ENCODE measurements around the gene DPF3.

DPF3 gene

DNA sequence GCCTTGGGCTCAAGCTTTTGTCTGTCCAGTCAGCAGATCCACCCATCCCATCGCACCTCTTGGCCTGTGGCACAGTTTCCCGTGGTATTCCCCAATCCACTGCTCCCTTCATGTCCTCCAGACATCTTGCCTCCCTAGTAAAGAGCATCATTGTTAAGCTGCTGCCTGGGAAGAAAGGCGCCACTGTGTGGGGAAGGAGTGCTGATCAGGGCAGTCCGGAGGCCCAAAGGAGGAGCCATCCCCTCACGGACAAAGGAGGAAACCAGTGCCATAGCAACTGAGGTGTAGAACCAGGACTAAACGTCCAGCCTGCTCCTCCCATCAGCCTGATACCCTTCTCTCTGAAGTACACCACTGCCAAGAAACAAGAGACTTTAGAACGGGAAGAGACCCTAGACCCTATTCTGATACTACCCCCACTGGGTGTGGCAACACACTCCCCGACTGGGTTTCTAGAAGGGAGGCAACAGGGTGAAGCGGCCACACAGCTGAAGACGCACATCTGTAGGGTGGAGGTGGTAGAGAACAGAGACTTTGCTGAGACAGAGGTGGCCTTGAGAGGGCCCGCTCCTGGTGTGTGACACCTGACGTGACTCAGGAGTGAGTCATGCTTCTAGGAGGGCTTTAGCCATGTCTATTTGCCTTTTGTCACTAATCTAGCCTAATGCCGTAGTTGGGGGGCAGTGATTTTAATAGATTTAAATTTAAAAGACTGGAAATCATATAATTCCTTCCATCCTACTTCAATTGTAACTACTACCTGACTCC lies 185.0 kb downstream of the DPF3 start:
- no peak for DNase-seq

DNA sequence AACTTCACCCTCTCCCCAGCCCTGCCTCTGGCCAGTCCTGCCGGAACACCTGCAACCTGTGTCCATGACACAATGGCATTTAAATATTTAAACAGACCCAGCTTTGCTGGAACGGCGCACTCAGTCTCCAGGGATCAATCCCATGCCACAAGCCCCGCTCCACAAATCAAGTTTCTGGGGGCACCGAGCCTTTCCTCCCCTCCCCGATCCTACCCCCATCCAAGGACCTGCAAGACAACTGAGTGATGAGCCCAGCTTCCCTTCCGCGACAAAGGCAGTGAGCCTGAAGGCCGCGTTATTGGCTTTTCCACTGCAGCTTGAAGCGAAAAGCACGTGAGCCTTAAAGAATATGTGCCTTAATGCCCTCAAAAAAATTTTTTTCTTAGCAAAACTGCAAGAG lies 185.7 kb downstream of the DPF3 start:
- DNase-seq: no peak

DNA sequence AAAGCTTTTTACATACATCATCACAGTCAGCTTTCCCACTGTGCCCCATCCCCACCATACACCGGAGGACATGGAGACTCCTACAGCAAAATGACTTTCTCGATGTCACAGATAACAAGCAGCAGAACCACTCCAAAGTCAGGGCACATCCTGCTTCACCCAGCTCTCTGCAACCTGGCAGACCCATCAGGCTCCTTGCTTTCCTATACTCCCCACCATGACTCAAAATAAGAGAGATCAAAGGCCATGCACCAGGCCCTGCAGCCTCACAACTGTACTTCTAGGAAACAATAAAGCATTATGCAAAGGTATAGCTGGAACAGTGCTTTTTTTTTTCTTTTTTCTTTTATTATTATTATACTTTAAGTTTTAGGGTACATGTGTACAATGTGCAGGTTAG lies 187.4 kb downstream of the DPF3 start:
- DNase-seq: no peak

DNA sequence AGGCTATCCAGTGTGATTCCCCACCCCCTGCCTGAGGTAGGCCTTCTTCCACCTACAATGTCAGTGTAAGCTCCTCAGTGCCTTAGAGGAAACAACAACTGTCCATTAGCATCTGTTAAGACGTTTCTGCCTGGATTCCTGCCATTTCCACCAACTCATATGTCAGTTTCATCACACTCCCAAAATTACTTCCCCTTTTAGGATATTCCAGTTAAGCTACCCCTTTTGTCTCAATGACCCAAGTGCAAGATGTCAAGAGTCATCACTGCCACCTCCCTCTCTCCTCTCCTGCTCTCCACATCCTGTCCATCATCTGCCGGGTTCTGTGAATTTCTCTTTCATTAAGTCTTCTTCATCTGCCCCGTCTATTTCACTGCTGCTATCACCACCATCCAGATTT lies 189.4 kb downstream of the DPF3 start:
- no peak for DNase-seq

DNA sequence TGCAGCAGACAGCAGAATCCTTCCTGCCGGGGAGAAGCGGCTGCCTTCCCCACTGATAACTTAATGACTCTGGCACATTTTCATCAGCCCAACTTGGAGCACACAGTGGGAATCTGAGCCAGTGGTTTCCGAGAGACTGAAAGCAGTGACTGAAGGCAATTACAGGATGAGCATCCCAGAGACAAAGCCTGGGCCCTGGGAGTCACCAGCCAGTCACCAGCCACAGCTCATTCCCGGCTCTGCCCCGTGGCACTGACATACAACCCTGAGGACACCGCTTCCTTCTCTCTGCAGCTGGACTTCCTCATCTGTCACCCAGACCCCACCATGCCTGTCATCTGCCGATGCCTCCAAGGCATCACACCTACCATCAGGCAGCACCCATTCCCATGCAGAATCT lies 192.3 kb downstream of the DPF3 start:
- DNase-seq: no peak

DNA sequence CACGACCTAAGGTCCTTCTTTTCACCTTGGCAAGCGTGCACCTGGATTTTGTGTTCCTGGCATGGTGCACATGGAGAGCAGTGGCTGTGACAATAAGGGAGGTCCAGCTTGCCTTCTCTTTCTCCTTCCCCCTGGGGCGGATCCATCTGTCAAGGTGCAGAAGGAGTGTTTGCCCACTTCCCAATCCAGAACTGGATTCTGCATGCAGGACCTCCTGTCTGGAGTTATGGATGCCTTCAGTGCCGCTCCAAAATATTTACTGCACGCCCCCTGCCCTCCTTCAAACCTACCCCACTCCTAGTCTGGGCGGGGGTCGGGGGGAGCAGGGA lies 192.7 kb downstream of the DPF3 start:
- DNase-seq: no peak

DNA sequence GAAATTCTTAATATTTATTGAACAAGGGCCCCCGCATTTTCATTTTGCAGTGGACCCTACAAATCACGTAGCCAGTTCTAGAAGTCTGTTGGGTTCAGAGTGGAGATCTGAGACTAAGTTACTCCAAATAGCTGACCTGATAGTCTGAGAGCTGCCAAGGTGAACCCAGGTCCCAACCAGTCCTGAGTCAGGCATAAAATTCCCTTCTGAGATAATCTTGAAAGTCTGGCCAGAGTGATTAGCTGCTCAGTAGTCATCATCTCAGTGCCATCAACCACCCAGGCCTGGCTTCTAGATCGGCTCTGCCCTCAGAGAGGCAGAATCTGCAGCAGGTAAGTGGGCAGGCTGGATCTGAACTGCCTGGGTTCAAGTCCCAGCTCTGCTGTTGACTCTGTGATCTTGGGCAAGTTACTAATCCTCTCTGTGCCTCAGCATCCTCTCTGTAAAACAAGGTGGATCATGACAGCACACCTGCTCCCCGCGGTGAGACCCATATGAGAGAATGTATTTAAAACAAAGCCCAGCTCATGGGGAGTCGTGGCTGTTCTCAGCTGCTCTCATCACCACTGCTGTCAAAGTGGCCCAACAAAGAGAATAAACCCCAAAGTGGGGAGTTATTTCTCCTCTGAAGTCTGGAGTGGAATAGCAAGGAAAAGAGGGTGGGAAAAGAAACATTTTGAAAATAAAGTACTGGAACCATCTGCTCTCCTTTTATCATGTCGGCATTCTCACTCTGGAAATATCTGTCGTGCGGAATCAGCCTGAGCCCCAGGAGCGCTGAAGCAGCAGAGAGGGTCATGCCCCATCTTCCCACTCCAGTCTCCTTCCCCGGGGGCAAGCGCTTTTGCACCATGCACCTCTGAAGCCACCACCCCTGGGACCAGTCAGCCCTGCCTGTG lies 193.3 kb downstream of the DPF3 start:
- no peak for DNase-seq

DNA sequence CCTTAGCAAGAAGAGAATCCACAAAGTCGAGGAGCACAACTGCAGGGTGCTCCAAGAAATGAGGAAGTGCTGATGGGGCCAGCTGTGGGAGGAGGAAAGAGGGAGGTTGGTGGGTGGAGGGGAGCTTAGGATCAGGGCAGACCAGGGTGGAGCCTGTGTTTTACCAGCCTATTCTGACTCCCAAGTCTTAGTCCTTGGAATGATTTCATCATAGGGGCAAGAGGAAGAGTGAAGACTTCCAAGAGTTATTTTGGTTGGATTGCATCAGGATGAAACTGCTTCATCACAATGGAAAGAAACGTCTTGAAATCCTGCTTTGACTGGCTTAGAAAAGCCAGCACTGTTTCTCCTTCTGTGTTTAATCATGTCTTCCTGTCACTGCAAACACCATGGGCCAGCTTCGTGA lies 194.0 kb downstream of the DPF3 start:
- DNase-seq: no peak

DNA sequence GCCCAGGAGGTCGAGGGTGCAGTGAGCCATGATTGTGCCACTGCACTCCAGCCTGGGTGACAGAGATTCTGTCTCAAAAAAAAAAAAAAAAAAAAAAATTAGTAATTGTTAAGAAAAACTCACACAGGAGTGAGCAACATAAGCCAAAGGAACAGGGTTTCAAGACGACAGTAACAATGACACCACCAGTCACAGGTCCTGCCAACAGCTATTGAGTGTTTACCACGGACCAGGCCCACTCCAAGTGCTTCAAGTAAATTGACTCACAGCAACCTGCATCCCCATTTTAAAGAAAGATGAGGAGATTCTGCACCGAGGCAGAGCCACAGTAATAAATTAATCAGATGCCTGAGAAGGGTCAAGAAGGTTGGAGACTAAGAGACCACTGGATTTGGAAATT lies 194.5 kb downstream of the DPF3 start:
- no peak for DNase-seq

DNA sequence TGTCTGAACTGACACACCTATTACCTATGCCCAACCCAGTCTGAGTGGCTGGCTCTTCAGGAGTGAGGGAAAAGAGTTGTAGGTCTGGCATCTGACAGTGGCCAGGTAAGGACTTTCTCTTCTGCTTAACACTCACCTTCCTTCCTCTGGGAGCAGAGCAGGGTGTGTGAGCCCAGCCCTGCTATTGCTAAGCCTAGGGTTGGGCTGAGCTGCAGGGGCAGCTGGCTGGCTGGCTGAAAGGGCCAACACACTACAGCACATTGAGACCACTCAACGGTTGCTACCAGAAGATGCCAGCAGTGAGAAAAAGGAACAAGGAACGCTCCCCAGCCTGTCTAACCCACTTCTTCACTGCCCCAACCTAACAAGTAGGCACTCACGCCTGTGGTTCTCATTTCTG lies 201.2 kb downstream of the DPF3 start:
- peak; percentile 14 for DNase-seq

DNA sequence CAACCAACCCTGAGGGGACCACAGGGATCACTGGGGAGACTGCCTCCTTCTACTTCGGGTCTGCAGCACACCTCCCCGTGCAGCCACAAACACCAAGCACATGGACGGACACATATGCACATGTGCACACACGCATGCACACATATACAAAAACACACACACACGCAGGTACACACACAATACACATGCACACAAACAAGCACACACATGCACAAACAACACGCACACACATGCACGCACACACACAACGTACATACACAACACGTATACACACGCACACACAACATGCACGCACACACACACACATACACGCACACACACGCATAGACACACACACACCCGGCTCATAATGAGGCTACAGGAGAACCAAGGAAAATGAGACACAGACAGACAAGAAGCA lies 203.6 kb downstream of the DPF3 start:
- no peak for DNase-seq

DNA sequence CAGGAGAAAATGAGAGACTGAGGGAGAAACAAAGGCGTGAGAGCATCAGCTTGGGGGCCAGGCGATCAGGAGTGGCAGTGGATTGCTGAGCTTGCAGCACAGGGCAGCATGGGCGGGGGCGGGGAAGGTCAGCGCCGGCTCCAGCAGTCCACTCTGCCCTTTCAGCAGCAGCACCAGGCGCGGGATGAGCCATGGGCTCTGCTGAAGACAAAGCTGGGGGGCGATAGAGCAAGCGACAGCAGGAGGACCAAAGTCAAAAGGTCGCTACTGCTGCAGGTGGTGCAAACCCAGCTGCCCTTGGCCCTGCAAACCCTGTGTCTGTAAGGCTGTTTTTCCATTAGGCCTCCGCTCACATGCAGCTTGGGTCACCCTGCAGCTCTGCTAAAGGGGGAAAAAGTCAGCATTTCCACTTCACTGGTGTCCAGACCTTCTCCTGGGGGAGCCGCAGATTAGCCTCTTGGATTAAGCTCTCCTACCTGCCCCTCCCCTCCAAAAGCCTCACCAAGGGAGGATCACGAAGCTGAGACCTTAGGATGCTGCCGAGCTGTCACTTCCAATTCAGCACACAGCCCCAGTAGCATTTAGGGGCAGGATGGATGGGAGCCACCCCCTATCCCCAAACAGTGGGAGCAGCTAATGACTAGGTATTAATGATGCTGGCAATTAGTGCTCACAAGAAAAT lies 204.8 kb downstream of the DPF3 start:
- DNase-seq: no peak

DNA sequence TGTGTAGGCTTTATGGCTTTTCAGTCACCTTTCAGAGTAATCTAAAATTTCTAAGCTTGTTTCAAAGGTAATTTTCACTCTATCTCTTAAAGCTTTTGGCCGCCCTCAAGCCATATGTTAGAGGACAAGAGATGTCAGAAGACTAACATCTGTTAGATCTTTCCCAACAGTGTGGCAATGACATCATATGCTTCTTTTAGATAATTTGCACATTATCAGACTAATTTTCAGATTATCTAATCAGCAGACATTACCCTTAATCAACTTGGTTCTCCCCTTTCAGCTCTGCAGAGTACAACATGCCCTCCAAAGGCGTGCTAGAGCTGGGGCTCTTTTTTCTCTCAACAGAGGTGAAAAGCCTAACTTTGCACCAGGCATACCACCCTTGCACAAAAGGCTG lies 207.1 kb downstream of the DPF3 start:
- no peak for DNase-seq

DNA sequence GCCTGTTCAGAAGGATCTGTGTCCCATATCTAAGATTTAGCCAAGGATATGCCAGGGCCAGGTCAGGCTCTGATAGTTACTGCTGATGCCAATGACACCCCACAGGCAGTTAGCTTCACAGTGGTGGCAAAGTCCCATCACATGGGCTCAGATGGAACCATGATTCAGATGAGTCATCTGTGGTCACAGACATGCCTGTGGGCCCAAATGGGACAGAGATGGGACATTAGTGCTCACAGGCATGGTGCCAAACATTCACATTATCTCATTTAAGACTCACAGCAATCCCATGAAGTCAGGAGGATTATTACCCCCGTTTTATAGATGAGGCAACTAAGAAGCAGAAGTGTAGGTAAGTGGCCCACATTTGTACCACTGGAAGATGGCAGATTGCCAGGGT lies 207.8 kb downstream of the DPF3 start:
- no peak for DNase-seq

DNA sequence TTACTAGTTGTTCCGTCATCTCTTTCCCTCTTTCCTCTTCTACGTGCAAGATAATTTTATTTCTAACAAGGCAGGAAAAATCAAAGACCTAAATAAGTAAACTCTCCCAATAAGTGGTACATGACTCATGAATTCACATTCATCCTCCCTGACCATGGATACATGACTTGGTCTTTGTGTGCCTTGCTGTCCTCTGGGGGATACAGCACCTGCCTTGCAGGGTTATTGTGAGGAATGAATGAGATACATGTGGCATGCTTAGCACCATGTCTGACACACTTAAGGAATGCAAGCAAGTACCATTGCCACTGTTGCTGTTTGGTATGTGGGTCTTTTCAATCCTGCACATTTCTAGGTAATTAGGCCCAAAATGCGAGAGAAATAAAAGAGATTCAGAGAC lies 208.4 kb downstream of the DPF3 start:
- no peak for DNase-seq

DNA sequence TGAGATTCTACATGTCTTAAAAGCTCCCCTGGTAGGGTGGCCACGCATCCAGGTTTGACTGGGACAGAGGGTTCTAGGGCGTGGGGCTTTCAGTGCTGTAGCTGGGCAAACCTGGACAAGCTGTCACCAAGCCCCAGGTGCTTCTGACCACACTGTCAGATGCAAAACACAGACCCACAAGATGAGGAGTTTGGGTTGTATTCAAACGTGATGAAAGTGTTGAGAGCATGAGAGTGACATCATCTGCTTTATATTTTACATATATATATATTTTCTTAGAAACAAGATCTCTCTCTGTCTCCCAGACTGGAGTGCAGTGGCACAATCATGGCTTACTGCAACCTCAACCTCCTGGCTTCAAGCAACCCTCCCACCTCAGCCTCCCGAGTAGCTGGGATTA lies 210.1 kb downstream of the DPF3 start:
- DNase-seq: no peak

DNA sequence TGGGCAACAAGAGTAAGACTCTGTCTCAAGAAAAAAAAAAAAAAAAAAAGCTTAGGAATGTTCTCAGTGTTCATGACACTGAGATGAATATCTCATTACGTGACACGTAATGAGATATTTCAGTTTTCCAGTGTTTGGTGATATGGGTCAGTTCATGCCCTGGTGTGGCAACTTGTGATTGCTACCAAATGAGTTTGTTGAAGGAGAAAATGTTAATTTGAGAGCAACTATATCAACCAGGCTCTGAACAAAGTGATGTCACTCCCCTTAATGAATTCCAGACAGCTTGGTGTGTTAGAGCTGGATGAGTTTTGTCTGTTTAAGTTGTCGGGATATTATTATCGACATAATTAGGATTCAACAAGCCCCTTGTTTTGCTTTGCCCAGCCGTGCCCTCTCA lies 211.7 kb downstream of the DPF3 start:
- DNase-seq: no peak

DNA sequence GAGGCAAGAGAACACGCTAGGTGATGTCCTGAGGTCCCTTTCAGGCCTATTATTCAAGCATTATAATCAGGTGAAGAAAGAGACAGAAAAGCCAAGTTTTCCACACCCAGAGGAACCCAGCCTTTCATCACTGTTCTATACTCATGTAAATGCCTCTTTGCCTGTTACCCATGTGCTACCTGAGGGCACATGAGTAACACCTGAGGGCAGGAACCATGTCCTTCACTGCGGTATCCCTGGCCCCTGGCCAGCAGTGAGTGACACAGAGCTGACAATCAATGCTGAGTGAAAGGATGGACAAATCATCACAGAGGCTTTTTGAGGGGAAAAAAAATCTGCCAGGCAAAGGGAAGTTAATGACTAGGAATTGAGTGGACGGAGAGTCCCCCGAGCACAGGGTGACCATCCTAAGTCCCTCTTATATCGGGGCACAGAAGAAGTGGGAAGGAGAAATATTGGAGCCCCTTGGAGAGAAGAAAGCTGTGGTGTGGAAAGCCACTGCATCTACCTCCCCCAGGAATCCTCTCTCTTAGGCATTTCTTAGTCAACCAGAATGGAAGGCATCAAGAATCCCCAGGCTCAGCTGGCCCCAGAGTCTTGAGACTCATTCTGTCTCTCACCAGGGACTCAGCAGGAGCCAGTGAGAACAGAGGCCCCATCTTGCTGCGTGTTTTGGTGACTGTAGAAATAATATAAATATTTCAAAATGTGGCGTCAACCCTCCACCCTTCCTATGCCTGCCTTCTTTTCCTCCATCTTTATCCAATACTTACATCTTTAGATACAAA lies 212.9 kb downstream of the DPF3 start:
- DNase-seq: no peak

DNA sequence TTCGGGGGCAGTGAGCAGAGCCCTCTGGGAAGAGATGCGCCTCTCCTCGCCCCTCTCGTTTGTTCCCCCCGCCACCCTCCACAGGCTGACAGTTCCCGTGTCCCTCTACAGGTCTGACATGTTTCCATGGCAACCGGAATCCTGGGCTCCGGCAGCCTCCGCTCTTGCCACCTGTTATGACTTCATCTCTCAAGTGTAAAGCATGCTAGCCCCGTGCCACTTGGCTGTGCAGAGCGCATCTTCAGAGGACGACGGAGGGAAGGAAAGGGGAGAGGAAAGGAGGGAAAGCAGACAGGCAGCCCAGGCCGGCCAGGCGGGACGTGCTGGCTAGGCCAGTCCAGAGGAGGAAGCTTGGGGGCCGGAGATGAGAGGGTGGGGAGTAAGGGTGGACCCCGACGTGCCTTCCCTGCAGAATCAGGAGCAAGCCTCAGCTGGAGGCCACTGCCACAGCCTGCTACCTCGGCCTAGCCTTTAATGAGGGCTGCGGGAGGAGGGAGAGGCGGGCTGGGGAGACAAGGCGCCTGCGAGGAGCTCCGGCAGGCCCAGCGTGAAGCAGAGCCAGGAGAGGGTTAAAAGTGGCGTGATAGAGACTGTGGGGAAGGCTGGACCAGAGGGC lies 214.3 kb downstream of the DPF3 start:
- DNase-seq: no peak

DNA sequence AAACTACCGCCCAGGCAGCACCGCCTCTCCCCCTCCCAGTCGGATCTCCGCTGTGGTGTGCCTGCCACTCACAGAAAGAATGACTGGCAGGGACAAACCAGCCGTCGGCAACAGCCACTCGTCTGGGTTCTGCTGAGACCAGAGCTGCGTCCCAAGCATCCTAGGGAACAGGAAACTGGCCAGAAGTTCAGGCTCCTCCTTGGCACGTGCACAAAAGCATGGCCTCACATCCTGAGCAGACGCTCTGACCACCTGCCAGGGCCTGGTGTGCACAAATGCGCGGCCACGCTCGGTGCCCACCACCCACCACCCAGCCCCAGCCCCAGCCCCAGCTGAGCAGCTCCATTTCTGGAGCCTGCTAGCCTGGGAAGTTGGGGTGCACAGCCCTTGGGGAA lies 214.8 kb downstream of the DPF3 start:
- no peak for DNase-seq

DNA sequence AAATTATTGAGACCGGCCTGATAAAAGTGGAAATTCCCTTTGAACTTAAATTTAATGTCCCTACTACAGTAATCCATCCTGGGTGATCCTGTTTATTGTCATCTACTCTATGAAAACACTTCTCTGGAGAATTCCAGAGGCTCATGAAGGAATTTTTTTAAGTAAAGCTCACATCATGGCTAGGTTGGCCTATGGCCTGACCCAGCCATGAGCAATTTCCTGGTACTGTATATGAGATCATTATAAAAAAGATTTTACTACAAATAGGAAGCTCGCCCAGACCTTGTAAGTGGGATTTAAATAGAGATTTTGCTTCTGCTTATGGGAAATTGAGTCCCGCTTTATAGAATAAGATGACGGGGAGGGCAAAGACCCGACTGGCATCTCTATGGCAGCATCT lies 215.5 kb downstream of the DPF3 start:
- DNase-seq: no peak

DNA sequence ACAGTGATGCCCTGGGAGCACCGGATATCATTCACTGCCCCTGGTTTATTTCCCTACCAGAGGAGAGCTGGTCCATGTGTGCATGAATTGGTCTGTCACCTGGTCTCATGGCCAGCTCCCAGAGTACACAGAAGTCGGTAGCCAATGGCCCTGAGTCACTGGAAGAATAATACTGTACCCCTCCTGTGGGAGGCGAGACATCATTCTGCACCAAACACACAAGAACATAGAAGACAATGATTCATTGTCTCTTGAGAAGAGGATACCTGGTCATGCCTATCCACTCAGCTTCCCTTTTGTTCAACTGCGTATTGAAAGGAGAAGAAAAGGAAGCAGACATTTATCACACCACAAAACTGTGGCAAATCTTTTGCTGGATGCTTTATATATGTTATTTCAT lies 216.2 kb downstream of the DPF3 start:
- DNase-seq: no peak

DNA sequence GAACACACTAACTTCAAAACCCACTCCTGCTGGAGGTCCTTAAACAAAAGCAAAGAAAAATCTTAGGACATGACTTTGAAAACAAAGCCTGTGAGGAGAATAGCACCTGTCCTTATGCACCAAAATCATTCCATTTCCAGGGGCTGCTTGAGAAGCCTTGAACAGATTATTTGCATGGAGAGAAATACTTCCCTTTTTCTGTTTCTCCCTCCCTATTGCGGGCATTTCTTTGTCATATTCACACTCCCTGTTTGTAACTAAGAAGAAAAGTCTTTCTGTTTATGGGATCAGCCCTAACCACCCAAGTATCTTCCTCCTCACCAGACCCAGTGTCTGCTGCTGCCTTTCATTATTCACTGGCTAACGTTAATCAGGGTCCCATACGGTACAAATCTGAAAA lies 218.8 kb downstream of the DPF3 start:
- no peak for DNase-seq

Measured in NCI-H510A treated with DMSO at 0.1 percent for 48 hours (cell line).